SK-N-SH treated with all-trans-retinoic acid at 6 μM for 48 hours (cell line): ENCODE measurements around the gene GADD45GIP1.
A peak's percentile ranks its signal among the peaks of the same experiment; 100 is the strongest.

Source experiments
- ATAC-seq: fragments of 200-7000 bp; cut with Tn5 transposase; 3 replicates; pipeline ENCODE4 v1.9.1; 2020; ENCODE audit warnings: mild to moderate bottlenecking, moderate library complexity
- ARNTL ChIP-seq: fragments of 450-650 bp; formaldehyde crosslinking; IDR thresholded peaks from 2 replicates; pipeline ENCODE4 v1.5.0; 2020; ENCODE audit warnings: low read depth, mild to moderate bottlenecking, moderate library complexity, borderline replicate concordance
- CSDC2 ChIP-seq: fragments of 250-450 bp; sonication (Bioruptor Pico); IDR thresholded peaks from 2 replicates; pipeline ENCODE4 v1.5.0; 2020; ENCODE audit warnings: mild to moderate bottlenecking, moderate library complexity
- ESRRG ChIP-seq: fragments of 250-450 bp; sonication (Bioruptor Pico); IDR thresholded peaks from 2 replicates; pipeline ENCODE4 v1.6.1; 2021; ENCODE audit warnings: mild to moderate bottlenecking
- GLIS3 ChIP-seq: fragments of 250-450 bp; sonication (Bioruptor Pico); IDR thresholded peaks from 2 replicates; pipeline ENCODE4 v1.5.0; 2020; ENCODE audit warnings: mild to moderate bottlenecking, moderate library complexity
- ISL1 ChIP-seq: fragments of 250-450 bp; sonication (Bioruptor Pico); IDR thresholded peaks from 2 replicates; pipeline ENCODE4 v2.1.2; 2022; ENCODE audit warnings: mild to moderate bottlenecking, moderate library complexity
- OSR1 ChIP-seq: fragments of 250-450 bp; sonication (Bioruptor Pico); IDR thresholded peaks from 2 replicates; pipeline ENCODE4 v1.8.0; 2022; ENCODE audit warnings: moderate library complexity, mild to moderate bottlenecking, inconsistent platforms
- RARB ChIP-seq: fragments of 250-450 bp; sonication (Bioruptor Pico); IDR thresholded peaks from 2 replicates; pipeline ENCODE4 v1.8.0; 2021; ENCODE audit warnings: mild to moderate bottlenecking, moderate library complexity
- SNAI2 ChIP-seq: fragments of 250-450 bp; sonication (Bioruptor Pico); IDR thresholded peaks from 2 replicates; pipeline ENCODE4 v1.5.0; 2020; ENCODE audit warnings: mild to moderate bottlenecking, moderate library complexity
- TCF4 ChIP-seq: fragments of 250-450 bp; sonication (Bioruptor Pico); IDR thresholded peaks from 2 replicates; pipeline ENCODE4 v1.8.0; 2021; ENCODE audit warnings: mild to moderate bottlenecking, moderate library complexity, borderline replicate concordance
- ZC3H10 ChIP-seq: fragments of 250-450 bp; sonication (Bioruptor Pico); IDR thresholded peaks from 2 replicates; pipeline ENCODE4 v1.5.1; 2021; ENCODE audit warnings: mild to moderate bottlenecking, moderate library complexity
- ZFP3 ChIP-seq: fragments of 250-450 bp; sonication (Bioruptor Pico); IDR thresholded peaks from 2 replicates; pipeline ENCODE4 v1.5.0; 2020; ENCODE audit warnings: mild to moderate bottlenecking, moderate library complexity
- ZFP30 ChIP-seq: fragments of 450-650 bp; formaldehyde crosslinking; IDR thresholded peaks from 2 replicates; pipeline ENCODE4 v1.5.0; 2022; ENCODE audit warnings: mild to moderate bottlenecking, moderate library complexity
- ZNF565 ChIP-seq: fragments of 450-650 bp; formaldehyde crosslinking; conservative IDR thresholded peaks from 2 replicates; pipeline ENCODE4 v1.5.0; 2020; ENCODE audit warnings: low read depth, mild to moderate bottlenecking, moderate library complexity
- ZNF70 ChIP-seq: fragments of 450-650 bp; formaldehyde crosslinking; IDR thresholded peaks from 2 replicates; pipeline ENCODE4 v1.5.0; 2020; ENCODE audit warnings: mild to moderate bottlenecking, moderate library complexity
- TF ChIP-seq, protein P1 (sequence below): fragments of 250-450 bp; sonication (Bioruptor Pico); IDR thresholded peaks from 2 replicates; pipeline ENCODE4 v1.5.0; 2020; ENCODE audit warnings: mild to moderate bottlenecking, moderate library complexity
- TF ChIP-seq, protein P2 (sequence below): fragments of 250-450 bp; sonication (Bioruptor Pico); IDR thresholded peaks from 2 replicates; pipeline ENCODE4 v1.8.0; 2021; ENCODE audit warnings: low read depth, mild to moderate bottlenecking, moderate library complexity, borderline replicate concordance
- TF ChIP-seq, protein P3 (sequence below): fragments of 250-450 bp; sonication (Bioruptor Pico); IDR thresholded peaks from 2 replicates; pipeline ENCODE4 v1.5.1; 2021; ENCODE audit warnings: mild to moderate bottlenecking, moderate library complexity
- TF ChIP-seq, protein P4 (sequence below): fragments of 250-450 bp; sonication (Bioruptor Pico); IDR thresholded peaks from 2 replicates; pipeline ENCODE4 v1.5.1; 2020; ENCODE audit warnings: low read depth, mild to moderate bottlenecking, moderate library complexity

GADD45GIP1 gene

DNA sequence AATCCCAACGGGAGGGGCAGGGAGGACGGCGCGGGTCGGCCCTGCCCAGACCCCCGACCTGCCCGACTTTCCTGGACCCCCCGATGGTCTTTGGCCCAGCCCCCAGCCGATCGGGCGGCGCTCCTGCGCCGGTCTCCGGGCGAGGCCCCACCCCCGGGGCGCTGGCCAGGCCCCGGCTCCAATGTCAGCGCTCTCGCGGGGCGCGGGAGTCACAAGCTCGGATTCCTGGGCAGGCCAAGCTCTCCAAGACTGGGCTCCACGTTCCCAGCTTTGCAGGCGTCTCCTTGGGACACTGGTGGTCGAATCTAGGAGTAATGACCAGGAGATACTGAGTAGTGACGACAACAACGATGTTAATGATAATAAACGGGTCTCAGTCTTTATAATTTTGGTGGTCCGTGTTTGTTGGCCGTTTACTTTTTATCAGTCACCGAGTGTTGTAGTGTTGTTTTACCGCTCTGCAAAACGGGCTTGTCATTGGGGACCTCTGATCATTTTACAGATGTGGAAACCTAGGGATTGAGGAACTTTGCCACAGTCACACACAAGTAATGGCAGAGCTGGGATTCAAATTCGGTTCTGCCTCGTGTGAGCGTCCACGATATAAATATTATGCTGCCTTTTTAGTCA is 10.8 kb downstream of the GADD45GIP1 start:
- ATAC-seq, result peak; percentile 85
- TF ChIP-seq, protein P1, sequence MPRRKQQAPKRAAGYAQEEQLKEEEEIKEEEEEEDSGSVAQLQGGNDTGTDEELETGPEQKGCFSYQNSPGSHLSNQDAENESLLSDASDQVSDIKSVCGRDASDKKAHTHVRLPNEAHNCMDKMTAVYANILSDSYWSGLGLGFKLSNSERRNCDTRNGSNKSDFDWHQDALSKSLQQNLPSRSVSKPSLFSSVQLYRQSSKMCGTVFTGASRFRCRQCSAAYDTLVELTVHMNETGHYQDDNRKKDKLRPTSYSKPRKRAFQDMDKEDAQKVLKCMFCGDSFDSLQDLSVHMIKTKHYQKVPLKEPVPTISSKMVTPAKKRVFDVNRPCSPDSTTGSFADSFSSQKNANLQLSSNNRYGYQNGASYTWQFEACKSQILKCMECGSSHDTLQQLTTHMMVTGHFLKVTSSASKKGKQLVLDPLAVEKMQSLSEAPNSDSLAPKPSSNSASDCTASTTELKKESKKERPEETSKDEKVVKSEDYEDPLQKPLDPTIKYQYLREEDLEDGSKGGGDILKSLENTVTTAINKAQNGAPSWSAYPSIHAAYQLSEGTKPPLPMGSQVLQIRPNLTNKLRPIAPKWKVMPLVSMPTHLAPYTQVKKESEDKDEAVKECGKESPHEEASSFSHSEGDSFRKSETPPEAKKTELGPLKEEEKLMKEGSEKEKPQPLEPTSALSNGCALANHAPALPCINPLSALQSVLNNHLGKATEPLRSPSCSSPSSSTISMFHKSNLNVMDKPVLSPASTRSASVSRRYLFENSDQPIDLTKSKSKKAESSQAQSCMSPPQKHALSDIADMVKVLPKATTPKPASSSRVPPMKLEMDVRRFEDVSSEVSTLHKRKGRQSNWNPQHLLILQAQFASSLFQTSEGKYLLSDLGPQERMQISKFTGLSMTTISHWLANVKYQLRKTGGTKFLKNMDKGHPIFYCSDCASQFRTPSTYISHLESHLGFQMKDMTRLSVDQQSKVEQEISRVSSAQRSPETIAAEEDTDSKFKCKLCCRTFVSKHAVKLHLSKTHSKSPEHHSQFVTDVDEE, result no peak
- TF ChIP-seq ZNF565 (CRISPR knock-in tag) (no peak), OSR1 (CRISPR knock-in tag) (no peak), ISL1 (CRISPR knock-in tag) (no peak), RARB (CRISPR knock-in tag) (no peak)
- TF ChIP-seq, protein P2, sequence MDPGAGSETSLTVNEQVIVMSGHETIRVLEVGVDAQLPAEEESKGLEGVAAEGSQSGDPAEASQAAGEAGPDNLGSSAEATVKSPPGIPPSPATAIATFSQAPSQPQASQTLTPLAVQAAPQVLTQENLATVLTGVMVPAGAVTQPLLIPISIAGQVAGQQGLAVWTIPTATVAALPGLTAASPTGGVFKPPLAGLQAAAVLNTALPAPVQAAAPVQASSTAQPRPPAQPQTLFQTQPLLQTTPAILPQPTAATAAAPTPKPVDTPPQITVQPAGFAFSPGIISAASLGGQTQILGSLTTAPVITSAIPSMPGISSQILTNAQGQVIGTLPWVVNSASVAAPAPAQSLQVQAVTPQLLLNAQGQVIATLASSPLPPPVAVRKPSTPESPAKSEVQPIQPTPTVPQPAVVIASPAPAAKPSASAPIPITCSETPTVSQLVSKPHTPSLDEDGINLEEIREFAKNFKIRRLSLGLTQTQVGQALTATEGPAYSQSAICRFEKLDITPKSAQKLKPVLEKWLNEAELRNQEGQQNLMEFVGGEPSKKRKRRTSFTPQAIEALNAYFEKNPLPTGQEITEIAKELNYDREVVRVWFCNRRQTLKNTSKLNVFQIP (CRISPR knock-in tag), result no peak
- TF ChIP-seq, protein P3, sequence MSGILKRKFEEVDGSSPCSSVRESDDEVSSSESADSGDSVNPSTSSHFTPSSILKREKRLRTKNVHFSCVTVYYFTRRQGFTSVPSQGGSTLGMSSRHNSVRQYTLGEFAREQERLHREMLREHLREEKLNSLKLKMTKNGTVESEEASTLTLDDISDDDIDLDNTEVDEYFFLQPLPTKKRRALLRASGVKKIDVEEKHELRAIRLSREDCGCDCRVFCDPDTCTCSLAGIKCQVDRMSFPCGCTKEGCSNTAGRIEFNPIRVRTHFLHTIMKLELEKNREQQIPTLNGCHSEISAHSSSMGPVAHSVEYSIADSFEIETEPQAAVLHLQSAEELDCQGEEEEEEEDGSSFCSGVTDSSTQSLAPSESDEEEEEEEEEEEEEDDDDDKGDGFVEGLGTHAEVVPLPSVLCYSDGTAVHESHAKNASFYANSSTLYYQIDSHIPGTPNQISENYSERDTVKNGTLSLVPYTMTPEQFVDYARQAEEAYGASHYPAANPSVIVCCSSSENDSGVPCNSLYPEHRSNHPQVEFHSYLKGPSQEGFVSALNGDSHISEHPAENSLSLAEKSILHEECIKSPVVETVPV (CRISPR knock-in tag), result peak; percentile 75; the same call in 1 of the 2 replicates
- TF ChIP-seq, all 23 proteins: peak for 1

DNA sequence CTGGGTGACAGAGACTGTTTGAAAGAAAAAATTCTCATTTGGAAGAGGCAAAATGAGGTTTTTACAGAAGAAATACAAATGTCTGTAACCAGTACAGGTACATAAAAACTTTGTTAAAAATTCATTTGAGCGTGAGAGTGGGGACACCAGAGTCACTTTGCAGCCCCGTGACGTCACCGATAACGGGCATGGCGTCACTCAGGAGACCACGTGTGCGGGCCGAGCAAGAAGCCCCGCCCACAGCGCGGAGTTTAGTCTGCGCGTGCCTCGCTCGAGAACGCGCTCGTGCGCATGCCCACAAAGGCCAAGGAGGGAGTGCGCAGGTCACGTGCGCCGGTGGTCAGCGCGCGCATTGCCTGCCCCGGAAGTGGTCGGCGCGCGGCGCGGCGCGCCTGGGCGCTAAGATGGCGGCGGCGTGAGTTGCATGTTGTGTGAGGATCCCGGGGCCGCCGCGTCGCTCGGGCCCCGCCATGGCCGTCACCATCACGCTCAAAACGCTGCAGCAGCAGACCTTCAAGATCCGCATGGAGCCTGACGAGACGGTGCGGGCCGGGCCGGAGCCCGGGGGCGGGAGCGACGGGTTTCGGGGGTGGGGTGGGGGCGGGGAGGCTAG is 11.4 kb downstream of the GADD45GIP1 start, which contains the start of gene RAD23A:
RAD23A (plus strand) TSS at position 384 of the 613 bp plus-strand sequence; CDS start at position 471, 87 bp downstream.
- TF ChIP-seq CSDC2 (CRISPR knock-in tag) (no peak), TCF4 (CRISPR knock-in tag) (0 out of 2 replicates have a peak, but pooled peaks have one; percentile 25), ZNF565 (CRISPR knock-in tag) (peak; percentile 76; the same call in 1 of the 2 replicates), ZC3H10 (CRISPR knock-in tag) (peak; percentile 32; the same call in 1 of the 2 replicates), ARNTL (CRISPR knock-in tag) (0 out of 2 replicates have a peak, but pooled peaks have one; percentile 47), ZFP30 (CRISPR knock-in tag) (no peak; the same call in 1 of the 2 replicates), ZFP3 (CRISPR knock-in tag) (no peak), SNAI2 (CRISPR knock-in tag) (no peak), GLIS3 (CRISPR knock-in tag) (peak; percentile 0), ZNF70 (peak; percentile 4; the same call in 1 of the 2 replicates), ISL1 (CRISPR knock-in tag) (no peak), RARB (CRISPR knock-in tag) (no peak), ESRRG (no peak), OSR1 (CRISPR knock-in tag) (no peak)
- TF ChIP-seq, protein P4, sequence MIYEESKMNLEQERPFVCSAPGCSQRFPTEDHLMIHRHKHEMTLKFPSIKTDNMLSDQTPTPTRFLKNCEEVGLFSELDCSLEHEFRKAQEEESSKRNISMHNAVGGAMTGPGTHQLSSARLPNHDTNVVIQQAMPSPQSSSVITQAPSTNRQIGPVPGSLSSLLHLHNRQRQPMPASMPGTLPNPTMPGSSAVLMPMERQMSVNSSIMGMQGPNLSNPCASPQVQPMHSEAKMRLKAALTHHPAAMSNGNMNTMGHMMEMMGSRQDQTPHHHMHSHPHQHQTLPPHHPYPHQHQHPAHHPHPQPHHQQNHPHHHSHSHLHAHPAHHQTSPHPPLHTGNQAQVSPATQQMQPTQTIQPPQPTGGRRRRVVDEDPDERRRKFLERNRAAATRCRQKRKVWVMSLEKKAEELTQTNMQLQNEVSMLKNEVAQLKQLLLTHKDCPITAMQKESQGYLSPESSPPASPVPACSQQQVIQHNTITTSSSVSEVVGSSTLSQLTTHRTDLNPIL (CRISPR knock-in tag), result peak; percentile 64; the same call in 1 of the 2 replicates
- TF ChIP-seq, protein P3 (CRISPR knock-in tag), result peak; percentile 65; the same call in 1 of the 2 replicates
- TF ChIP-seq, protein P1, result peak; percentile 51; the same call in 1 of the 2 replicates
- peak; percentile 90 for ATAC-seq
